A549 (cell line): ENCODE data around the gene GATA6. TPM values are rescaled to one million over a fixed set of nuclear protein-coding genes. Genes with fewer than 3 reads are reported as not detected.

ENCODE experiments used
- ATAC-seq, 2 experiments: fragments of 200-7000 bp in 1 of 2; fragments of >200 bp in 1 of 2; cut with Nextera tagmentation in 1 of 2; cut with Tn5 transposase in 1 of 2; 3 replicates each; pipeline versions ENCODE4 v1.8.0 to v1.9.1; 2018 to 2020; ENCODE audit warnings: mild to moderate bottlenecking in 1 of 2, moderate library complexity in 1 of 2
- CTCF ChIA-PET: fragments of 300-600 bp; sonication (Branson Sonifier 250); formaldehyde crosslinking; extraction: SDS; loops from one replicate; lab custom pipeline; 2021; ENCODE audit warnings: antibody characterized with exemption, inconsistent platforms; lab: Yijun Ruan, JAX
- POLR2A ChIA-PET: fragments of 350-600 bp; formaldehyde crosslinking; extraction: SDS; loops from one replicate; lab custom pipeline; 2021; ENCODE audit warnings: antibody characterized with exemption, inconsistent platforms; lab: Yijun Ruan, JAX
- DNase-seq, 2 experiments: peaks; one replicate each; pipeline versions ENCODE4 v3.0.0 to v3.0.0-alpha.2; 2011 to 2016; ENCODE audit warnings: low read depth in 1 of 2, low spot score in 1 of 2
- FAIRE-seq: peaks from 2 replicates; lab custom pipeline; 2011; peaks lifted over from hg19 to GRCh38; lab: Jason Lieb, UNC
- H3K27ac ChIP-seq, 2 experiments: fragments of >200 bp; sonication (Bioruptor Twin); formaldehyde crosslinking; 3 replicates each; pipeline ENCODE4 v1.5.1; 2016 to 2017
- H3K4me1 ChIP-seq: fragments of >200 bp; sonication (Bioruptor Twin); formaldehyde crosslinking; 3 replicates; pipeline ENCODE4 v1.6.1; 2016
- H3K4me2 ChIP-seq: fragments of >200 bp; sonication (Bioruptor Twin); formaldehyde crosslinking; 3 replicates; pipeline ENCODE4 v1.6.1; 2016
- H3K4me3 ChIP-seq: fragments of >200 bp; sonication (Bioruptor Twin); formaldehyde crosslinking; 3 replicates; pipeline ENCODE4 v1.5.1; 2016
- H3K9me3 ChIP-seq: fragments of >200 bp; sonication (Bioruptor Twin); formaldehyde crosslinking; 3 replicates; pipeline ENCODE4 v1.6.1; 2016
- BCL3 ChIP-seq: fragments of >200 bp; sonication (Bioruptor Twin); formaldehyde crosslinking; IDR thresholded peaks from 3 replicates; pipeline ENCODE4 v1.6.1; 2016
- CTCF ChIP-seq: fragments of >200 bp; sonication (Bioruptor Twin); formaldehyde crosslinking; IDR thresholded peaks from 3 replicates; pipeline ENCODE4 v1.5.1; 2016
- EHF ChIP-seq: fragments of 250-450 bp; sonication (Bioruptor Pico); IDR thresholded peaks from 2 replicates; pipeline ENCODE4 v1.5.0; 2020; ENCODE audit warnings: mild to moderate bottlenecking
- EHMT2 ChIP-seq: fragments of 200-600 bp; sonication (generic); IDR thresholded peaks from 2 replicates; pipeline ENCODE4 v1.6.1; 2016; ENCODE audit warnings: antibody characterized with exemption, low read depth, mild to moderate bottlenecking, moderate library complexity
- EP300 ChIP-seq, 2 experiments: fragments of >200 bp; sonication (Bioruptor Twin); formaldehyde crosslinking; IDR thresholded peaks; 2 replicates in 1 of 2; 3 replicates in 1 of 2; pipeline ENCODE4 v1.6.1; 2016 to 2017
- GATA3 ChIP-seq: IDR thresholded peaks from 2 replicates; pipeline ENCODE4 v1.6.1; 2012; ENCODE audit warnings: borderline replicate concordance
- HEYL ChIP-seq: fragments of 250-450 bp; sonication (Bioruptor Pico); IDR thresholded peaks from 2 replicates; pipeline ENCODE4 v1.8.0; 2021; ENCODE audit warnings: mild to moderate bottlenecking, moderate library complexity
- HOXB13 ChIP-seq: fragments of 250-450 bp; sonication (Bioruptor Pico); IDR thresholded peaks from 2 replicates; pipeline ENCODE4 v1.5.0; 2020; ENCODE audit warnings: low read depth, mild to moderate bottlenecking, moderate library complexity
- HOXB5 ChIP-seq: fragments of 250-450 bp; sonication (Bioruptor Pico); IDR thresholded peaks from 2 replicates; pipeline ENCODE4 v1.5.0; 2020; ENCODE audit warnings: mild to moderate bottlenecking, moderate library complexity
- JUN ChIP-seq, 2 experiments: fragments of >200 bp; sonication (Bioruptor Twin); formaldehyde crosslinking; IDR thresholded peaks; 2 replicates in 1 of 2; 3 replicates in 1 of 2; pipeline ENCODE4 v1.6.1; 2016 to 2017
- JUNB ChIP-seq: fragments of >200 bp; sonication (Bioruptor Twin); formaldehyde crosslinking; IDR thresholded peaks from 2 replicates; pipeline ENCODE4 v1.6.1; 2016
- MYC ChIP-seq: IDR thresholded peaks from 2 replicates; pipeline ENCODE4 v1.6.1; 2012; ENCODE audit warnings: mild to moderate bottlenecking, inconsistent platforms, low read length, improper control_type of control experiment, borderline replicate concordance
- NPAS2 ChIP-seq: fragments of 250-450 bp; sonication (Bioruptor Pico); IDR thresholded peaks from 2 replicates; pipeline ENCODE4 v1.8.0; 2022; ENCODE audit warnings: mild to moderate bottlenecking, moderate library complexity, borderline replicate concordance
- PHF8 ChIP-seq: fragments of 200-600 bp; sonication (generic); IDR thresholded peaks from 2 replicates; pipeline ENCODE4 v1.6.1; 2016; ENCODE audit warnings: low read depth, mild to moderate bottlenecking, antibody characterized with exemption, moderate library complexity, borderline replicate concordance
- POLR2A ChIP-seq: IDR thresholded peaks from 2 replicates; pipeline ENCODE4 v1.6.1; 2012; ENCODE audit warnings: mild to moderate bottlenecking, low read length
- POLR2AphosphoS2 ChIP-seq: conservative IDR thresholded peaks from 2 replicates; pipeline ENCODE4 v1.6.1; 2012; ENCODE audit warnings: low read length, improper control_type of control experiment, inconsistent platforms
- RAD21 ChIP-seq, 2 experiments: fragments of >200 bp in 1 of 2; sonication (Bioruptor Twin) in 1 of 2; formaldehyde crosslinking in 1 of 2; IDR thresholded peaks in 1 of 2; conservative IDR thresholded peaks in 1 of 2; 2 replicates in 1 of 2; 3 replicates in 1 of 2; pipeline ENCODE4 v1.6.1; 2012 to 2018; ENCODE audit warnings: inconsistent platforms in 1 of 2
- RCOR1 ChIP-seq: fragments of 150-350 bp; IDR thresholded peaks from 2 replicates; pipeline ENCODE4 v1.6.1; 2014; ENCODE audit warnings: antibody characterized with exemption, low read length, low read depth
- RFX5 ChIP-seq: fragments of 450-650 bp; IDR thresholded peaks from 2 replicates; pipeline ENCODE4 v1.7.1; 2014; ENCODE audit warnings: antibody characterized with exemption, mild to moderate bottlenecking, moderate library complexity
- RNF2 ChIP-seq: fragments of 200-600 bp; sonication (generic); IDR thresholded peaks from 2 replicates; pipeline ENCODE4 v1.6.1; 2016; ENCODE audit warnings: low read depth, mild to moderate bottlenecking, antibody characterized with exemption, moderate library complexity, borderline replicate concordance
- SREBF2 ChIP-seq: fragments of 450-650 bp; IDR thresholded peaks from 2 replicates; pipeline ENCODE4 v1.6.1; 2014; ENCODE audit warnings: mild to moderate bottlenecking, moderate library complexity
- WGBS: methylation state at CpG from one replicate; pipeline ENCODE4 v1.1.6; 2017; ENCODE audit errors: missing lambda C conversion rate; 5-methylcytosine and 5-hydroxymethylcytosine counted together
- polyA plus RNA-seq, 4 experiments: library from polyadenylated mRNA; depleted of rRNA in 3 of 4; stranded (reverse); fragments of >200 nt; fragmentation: RNase III in 1 of 4; extraction: RNeasy Plus Mini Kit Qiagen cat#74134 plus additional on column Dnase treatment in 1 of 4; gene quantifications; 2 replicates in 3 of 4; 3 replicates in 1 of 4; pipeline ENCODE4 v1.2.3, GENCODE V29; 2011 to 2017
- small RNA-seq, 6 experiments: library from RNA; depleted of rRNA; stranded (forward); fragments of <200 nt; gene quantifications; one replicate each; pipeline ENCODE3, GENCODE V24; 2012

The GATA6 gene
- polyA plus RNA-seq, 2 of the 4 experiments (the other 2 are of a cell fraction), result 1.2 to 1.3 TPM

- POLR2A ChIA-PET, result no interaction called here
- no peak for ATAC-seq
Measured at GRCh38 chr18:22250026-22250425, 80.6 kb downstream of the GATA6 start.

GRCh38 chr18:22250591-22250996 is 81.2 kb downstream of the GATA6 start:
- WGBS, result 63% methylated on average over 4 of the region's 8 CpGs
- Histone ChIP-seq H3K27ac (no peak overlapping the region), H3K9me3 (no peaks in the 10 kb centered on the region), H3K4me1 (peaks cover 3% of the 10 kb centered on the region; the same call in 2 of the 3 replicates), H3K4me2 (0 out of 3 replicates have a peak overlapping the region, but pooled peaks have one; percentile 28), H3K4me3 (no peak overlapping the region)
- POLR2A ChIA-PET, result no interaction called here
- DNase-seq (no peak), ATAC-seq (no peak; a peak in 1 of 6 replicates), FAIRE-seq (no peak)
- CTCF ChIA-PET, result interaction anchor here (0.5 kb wide), 1 partner anchor 33 kb away, joined by 4 read pairs; no protein-coding TSS in a partner anchor
- TF ChIP-seq POLR2AphosphoS2 (no peak), RNF2 (no peak), RAD21 (conservative IDR thresholded peaks at IDR 0.05 in 1 of 2, IDR thresholded peaks at IDR 0.05 in 1 of 2) (no peak), EHF (no peak), PHF8 (no peak), HOXB13 (no peak), EHMT2 (no peak), RFX5 (no peak), HEYL (CRISPR knock-in tag) (no peak), RCOR1 (no peak), CTCF (no peak)

More at GRCh38 chr18:22250026-22250425, 80.6 kb downstream of the GATA6 start:
- H3K9me3 ChIP-seq, result no peaks in the 10 kb centered on the region
- no peak for DNase-seq
- H3K27ac ChIP-seq, result no peak overlapping the region
- no peak overlapping the region for H3K4me2 ChIP-seq
- TF ChIP-seq PHF8 (no peak), JUN (IDR thresholded peaks at IDR 0.05) (no peak), SREBF2 (no peak), JUNB (no peak), POLR2AphosphoS2 (no peak), GATA3 (no peak), EP300 (IDR thresholded peaks at IDR 0.05) (no peak), HOXB5 (CRISPR knock-in tag) (no peak), POLR2A (no peak), MYC (no peak), BCL3 (no peak), NPAS2 (CRISPR knock-in tag) (no peak)
- FAIRE-seq, result no peak
- CTCF ChIA-PET, result no interaction called here
- 93% methylated on average over 4 of the region's 4 CpGs for WGBS
- no peak overlapping the region for H3K4me3 ChIP-seq
- H3K4me1 ChIP-seq, result peaks cover 3% of the 10 kb centered on the region; the same call in 2 of the 3 replicates

Small RNAs within 50 kb of the gene (small RNA-seq; reads per million reads assigned to genes)
- gene RNU6-702P (0 to 0.86 (median 0.17) reads per million in 6 experiments), gene RNU6ATAC20P (0 reads per million in 6 experiments)

Other genes with a start within 250 kb of the GATA6 start
- gene CTAGE1, start 248.3 kb downstream of the GATA6 start, polyA plus RNA-seq (2011; rRNA removed), result 0.01 and 0.03 TPM in 2 replicates
- 0.03 TPM in 1 of 3 replicates, not detected in the others for gene CTAGE1, start 248.3 kb downstream of the GATA6 start, polyA plus RNA-seq (2017; fragmentation: RNase III; extraction: RNeasy Plus Mini Kit Qiagen cat#74134 plus additional on column Dnase treatment)